ENCODE data around the gene FNIP2.
"Not testable (repeated sequence)": the region's sequence is repeated elsewhere in the genome, so short reads cannot be mapped to it uniquely, and the experiment has no call there.

Gene FNIP2

GRCh38 chr4:158728236-158728635, 40.6 kb upstream of the FNIP2 start:
- TF ChIP-seq CTCF (IDR thresholded peaks at IDR 0.05; ENCODE audit: insufficient read depth, low read depth, low read length, missing control alignments) = no peak
- DNase-seq (ENCODE audit: low read depth) = no peak

GRCh38 chr4:158729716-158730559, 38.9 kb upstream of the FNIP2 start:
- peak; percentile 66 for DNase-seq (ENCODE audit: low read depth)

More at GRCh38 chr4:158728236-158728635, 40.6 kb upstream of the FNIP2 start:
- H3K4me3 ChIP-seq (ENCODE audit: low read depth, low read length) = no peak overlapping the region

GRCh38 chr4:158738866-158739265, 30.0 kb upstream of the FNIP2 start:
- no peak for TF ChIP-seq CTCF (IDR thresholded peaks at IDR 0.05; ENCODE audit: insufficient read depth, low read depth, low read length, missing control alignments)
- H3K4me3 ChIP-seq (ENCODE audit: low read depth, low read length) = no peak overlapping the region

More at GRCh38 chr4:158729716-158730559, 38.9 kb upstream of the FNIP2 start:
- H3K4me3 ChIP-seq (ENCODE audit: low read depth, low read length) = no peak overlapping the region
- peak; percentile 73 for TF ChIP-seq CTCF (IDR thresholded peaks at IDR 0.05; ENCODE audit: insufficient read depth, low read depth, low read length, missing control alignments)

GRCh38 chr4:158739600-158739999, 29.2 kb upstream of the FNIP2 start:
- no peak for DNase-seq (ENCODE audit: low read depth)
- no peak for TF ChIP-seq CTCF (IDR thresholded peaks at IDR 0.05; ENCODE audit: insufficient read depth, low read depth, low read length, missing control alignments)
- no peak overlapping the region for H3K4me3 ChIP-seq (ENCODE audit: low read depth, low read length)

More at GRCh38 chr4:158738866-158739265, 30.0 kb upstream of the FNIP2 start:
- DNase-seq (ENCODE audit: low read depth) = no peak

- no peak for TF ChIP-seq CTCF (IDR thresholded peaks at IDR 0.05; ENCODE audit: insufficient read depth, low read depth, low read length, missing control alignments)
- no peak for DNase-seq (ENCODE audit: low read depth)
- no peak overlapping the region for H3K4me3 ChIP-seq (ENCODE audit: low read depth, low read length)
Observed at GRCh38 chr4:158741326-158742021, 27.4 kb upstream of the FNIP2 start.

- H3K4me3 ChIP-seq (ENCODE audit: low read depth, low read length); DNase-seq (ENCODE audit: low read depth): not testable (repeated sequence)
Observed at GRCh38 chr4:158746537-158746936, 22.3 kb upstream of the FNIP2 start.

- no peak for DNase-seq (ENCODE audit: low read depth)
- no peak for TF ChIP-seq CTCF (IDR thresholded peaks at IDR 0.05; ENCODE audit: insufficient read depth, low read depth, low read length, missing control alignments)
- H3K4me3 ChIP-seq (ENCODE audit: low read depth, low read length) = no peak overlapping the region
Observed at GRCh38 chr4:158750379-158750778, 18.4 kb upstream of the FNIP2 start.
